BJ (cell line): ENCODE measurements around the gene ATOSB. TPM values are rescaled to one million over a fixed set of nuclear protein-coding genes. Genes with fewer than 3 reads are reported as not detected.

Source experiments
- CTCF ChIA-PET: fragments of 350-600 bp; formaldehyde crosslinking; extraction: SDS; loops from one replicate; lab custom pipeline; 2021; ENCODE audit warnings: antibody characterized with exemption, inconsistent platforms; lab: Yijun Ruan, JAX
- POLR2A ChIA-PET: fragments of 300-600 bp; sonication (Branson Sonifier 250); formaldehyde crosslinking; extraction: SDS; loops from one replicate; lab custom pipeline; 2021; ENCODE audit warnings: antibody characterized with exemption; lab: Charles Lee
- DNase-seq: peaks from one replicate; pipeline ENCODE4 v3.0.0-alpha.2; 2011; ENCODE audit warnings: low read depth
- H3K27me3 ChIP-seq: 2 replicates; pipeline ENCODE4 v1.6.0; 2011; ENCODE audit warnings: low read length; ENCODE audit not compliant: control insufficient read depth, insufficient read depth
- H3K36me3 ChIP-seq: 2 replicates; pipeline ENCODE4 v1.5.1; 2011; ENCODE audit warnings: low read length; ENCODE audit not compliant: control insufficient read depth, insufficient read depth
- H3K4me3 ChIP-seq: 2 replicates; pipeline ENCODE4 v1.5.1; 2011; ENCODE audit warnings: low read depth, mild to moderate bottlenecking, control low read depth, low read length
- polyA minus RNA-seq: library from RNA; depleted of rRNA, polyadenylated mRNA; stranded (reverse); fragments of >200 nt; gene quantifications from 2 replicates; pipeline ENCODE4 v1.2.3, GENCODE V29; 2011; rRNA and poly(A)+ RNA removed
- polyA plus RNA-seq: library from polyadenylated mRNA; depleted of rRNA; stranded (reverse); fragments of >200 nt; gene quantifications from 2 replicates; pipeline ENCODE4 v1.2.3, GENCODE V29; 2011; rRNA removed
- TF ChIP-seq, protein P1 (sequence below): IDR thresholded peaks from 2 replicates; pipeline ENCODE4 v1.5.1; 2011; ENCODE audit warnings: low read depth, mild to moderate bottlenecking, control low read depth, inconsistent platforms, low read length, moderate library complexity; ENCODE audit not compliant: insufficient read depth

Gene ATOSB, protein sequence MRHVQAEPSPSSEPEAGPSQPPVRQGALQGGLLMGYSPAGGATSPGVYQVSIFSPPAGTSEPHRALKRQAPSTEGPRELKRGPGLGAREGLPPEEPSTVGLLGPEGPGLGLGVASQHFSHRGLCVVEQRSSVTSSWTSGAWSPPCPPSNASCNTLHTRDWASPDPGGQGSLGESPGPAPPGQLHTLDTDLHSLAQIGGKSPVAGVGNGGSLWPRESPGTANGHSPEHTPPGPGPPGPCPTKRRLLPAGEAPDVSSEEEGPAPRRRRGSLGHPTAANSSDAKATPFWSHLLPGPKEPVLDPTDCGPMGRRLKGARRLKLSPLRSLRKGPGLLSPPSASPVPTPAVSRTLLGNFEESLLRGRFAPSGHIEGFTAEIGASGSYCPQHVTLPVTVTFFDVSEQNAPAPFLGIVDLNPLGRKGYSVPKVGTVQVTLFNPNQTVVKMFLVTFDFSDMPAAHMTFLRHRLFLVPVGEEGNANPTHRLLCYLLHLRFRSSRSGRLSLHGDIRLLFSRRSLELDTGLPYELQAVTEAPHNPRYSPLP
- 41.0 and 51.0 TPM in 2 replicates for polyA plus RNA-seq
- polyA minus RNA-seq, result 26.1 and 33.2 TPM in 2 replicates

DNA sequence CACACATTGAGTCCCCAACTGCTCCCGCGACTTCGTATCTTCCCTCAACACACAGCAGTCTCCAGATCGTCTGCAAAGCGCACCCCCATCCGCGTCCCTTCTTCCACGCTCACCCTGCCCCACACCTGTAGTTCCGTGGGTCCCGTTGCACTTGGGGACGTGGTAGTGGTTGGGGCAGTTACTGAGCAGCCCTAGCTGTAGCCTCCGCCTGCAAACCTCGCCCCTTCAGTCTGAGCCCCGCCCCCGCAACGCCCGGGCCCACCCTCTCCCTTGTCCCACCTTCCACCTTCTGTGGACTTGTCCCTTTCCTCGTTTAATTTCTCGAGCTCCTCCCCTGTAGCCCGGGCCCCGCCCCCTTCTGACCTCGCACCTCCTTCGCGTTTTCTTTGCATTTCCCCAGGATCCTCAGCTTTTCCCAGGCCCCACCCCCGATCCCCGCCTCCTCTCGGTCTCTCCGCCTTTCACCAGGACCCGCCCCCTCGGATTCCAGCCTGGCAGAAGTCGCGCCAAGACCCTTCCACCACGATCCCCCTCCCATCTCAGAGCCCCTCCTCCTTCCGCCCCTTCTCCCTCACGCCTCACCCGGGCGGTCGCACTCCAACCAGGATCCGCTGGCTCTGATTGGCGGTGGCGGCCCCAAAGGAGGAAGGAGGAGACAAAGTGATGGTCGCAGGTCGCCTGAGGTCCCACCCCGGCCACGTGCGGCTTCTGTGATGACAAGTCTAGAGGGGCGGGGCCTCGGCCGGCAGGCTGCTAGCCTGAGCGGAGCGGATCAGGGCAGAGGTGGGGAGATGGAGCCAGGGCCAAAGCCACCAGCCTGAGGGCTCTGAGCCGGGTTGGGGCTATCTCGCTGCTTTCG, at the start of gene ATOSB:
Gene ATOSB (minus strand): TSS at position 183 of the 859 bp plus-strand sequence. CDS start 7,588 bp downstream, outside the sequence.
- POLR2A ChIA-PET, result interaction anchor here (0.6 to 0.8 kb wide), 2 partner anchors 23 to 36 kb away, joined by 3 read pairs; partner anchors contain the start of gene FANCG
- CTCF ChIA-PET, result interaction anchor here (0.6 to 3.4 kb wide), 22 partner anchors 14 to 531 kb away, joined by 3 to 29 read pairs (median 4); no protein-coding TSS in a partner anchor
- Histone ChIP-seq H3K4me3 (peak within 1 kb of the TSS; percentile 62), H3K36me3 (no peaks in the 10 kb centered on the region), H3K27me3 (no peaks in the 10 kb centered on the region)
- TF ChIP-seq, protein P1, sequence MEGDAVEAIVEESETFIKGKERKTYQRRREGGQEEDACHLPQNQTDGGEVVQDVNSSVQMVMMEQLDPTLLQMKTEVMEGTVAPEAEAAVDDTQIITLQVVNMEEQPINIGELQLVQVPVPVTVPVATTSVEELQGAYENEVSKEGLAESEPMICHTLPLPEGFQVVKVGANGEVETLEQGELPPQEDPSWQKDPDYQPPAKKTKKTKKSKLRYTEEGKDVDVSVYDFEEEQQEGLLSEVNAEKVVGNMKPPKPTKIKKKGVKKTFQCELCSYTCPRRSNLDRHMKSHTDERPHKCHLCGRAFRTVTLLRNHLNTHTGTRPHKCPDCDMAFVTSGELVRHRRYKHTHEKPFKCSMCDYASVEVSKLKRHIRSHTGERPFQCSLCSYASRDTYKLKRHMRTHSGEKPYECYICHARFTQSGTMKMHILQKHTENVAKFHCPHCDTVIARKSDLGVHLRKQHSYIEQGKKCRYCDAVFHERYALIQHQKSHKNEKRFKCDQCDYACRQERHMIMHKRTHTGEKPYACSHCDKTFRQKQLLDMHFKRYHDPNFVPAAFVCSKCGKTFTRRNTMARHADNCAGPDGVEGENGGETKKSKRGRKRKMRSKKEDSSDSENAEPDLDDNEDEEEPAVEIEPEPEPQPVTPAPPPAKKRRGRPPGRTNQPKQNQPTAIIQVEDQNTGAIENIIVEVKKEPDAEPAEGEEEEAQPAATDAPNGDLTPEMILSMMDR, result no peak
- DNase-seq, result peak; percentile 83

DNA sequence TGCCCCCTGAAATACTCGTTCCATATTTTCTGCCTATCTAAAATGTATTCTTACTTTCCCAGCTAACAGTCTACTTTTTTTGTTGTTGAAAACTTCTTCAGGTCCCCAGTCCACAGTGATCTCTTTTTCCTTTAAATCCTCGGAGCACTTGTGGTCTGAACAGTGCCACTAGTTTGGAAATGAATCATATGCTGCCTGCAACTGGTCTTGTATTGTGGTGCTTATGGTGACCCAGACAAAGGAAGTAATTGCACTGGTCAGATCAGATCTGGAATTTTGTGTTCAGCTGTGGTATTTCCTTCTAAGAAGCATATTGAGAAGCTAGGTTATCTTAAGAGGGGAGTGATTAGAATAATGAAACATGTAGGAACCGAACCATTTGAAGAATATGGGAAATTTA, 49.0 kb upstream of the ATOSB start:
- ChIA-PET POLR2A (no interaction called here), CTCF (no interaction called here)
- Histone ChIP-seq H3K36me3 (no peaks in the 10 kb centered on the region), H3K4me3 (no peak overlapping the region), H3K27me3 (no peaks in the 10 kb centered on the region)
- DNase-seq, result no peak
- TF ChIP-seq, protein P1, result no peak

DNA sequence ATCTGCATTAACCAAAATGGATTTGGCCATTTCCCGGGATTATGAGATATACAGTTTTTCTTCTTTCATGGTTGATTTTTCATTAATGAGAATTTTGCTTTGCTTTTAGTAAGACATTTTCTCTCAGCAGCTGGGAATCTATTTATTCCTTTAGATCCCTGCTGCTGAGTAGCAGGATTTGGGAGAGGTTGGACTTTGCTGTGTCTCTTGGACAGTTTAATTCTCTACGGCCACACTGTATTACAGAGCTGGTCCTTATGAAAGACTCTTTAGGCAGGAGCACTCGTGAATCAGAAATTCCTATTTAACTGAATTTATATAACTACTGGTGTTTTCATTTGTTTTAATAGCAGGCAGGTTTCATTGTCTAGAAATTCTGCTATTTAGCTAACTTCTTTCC, 47.8 kb upstream of the ATOSB start:
- POLR2A ChIA-PET, result no interaction called here
- Histone ChIP-seq H3K27me3 (no peaks in the 10 kb centered on the region), H3K4me3 (no peak overlapping the region), H3K36me3 (no peaks in the 10 kb centered on the region)
- CTCF ChIA-PET, result interaction anchor here (0.6 to 1.1 kb wide), 3 partner anchors 46 to 216 kb away, joined by 3 to 5 read pairs (median 4); partner anchors contain the start of gene ATOSB
- TF ChIP-seq, protein P1, result no peak
- DNase-seq, result no peak

DNA sequence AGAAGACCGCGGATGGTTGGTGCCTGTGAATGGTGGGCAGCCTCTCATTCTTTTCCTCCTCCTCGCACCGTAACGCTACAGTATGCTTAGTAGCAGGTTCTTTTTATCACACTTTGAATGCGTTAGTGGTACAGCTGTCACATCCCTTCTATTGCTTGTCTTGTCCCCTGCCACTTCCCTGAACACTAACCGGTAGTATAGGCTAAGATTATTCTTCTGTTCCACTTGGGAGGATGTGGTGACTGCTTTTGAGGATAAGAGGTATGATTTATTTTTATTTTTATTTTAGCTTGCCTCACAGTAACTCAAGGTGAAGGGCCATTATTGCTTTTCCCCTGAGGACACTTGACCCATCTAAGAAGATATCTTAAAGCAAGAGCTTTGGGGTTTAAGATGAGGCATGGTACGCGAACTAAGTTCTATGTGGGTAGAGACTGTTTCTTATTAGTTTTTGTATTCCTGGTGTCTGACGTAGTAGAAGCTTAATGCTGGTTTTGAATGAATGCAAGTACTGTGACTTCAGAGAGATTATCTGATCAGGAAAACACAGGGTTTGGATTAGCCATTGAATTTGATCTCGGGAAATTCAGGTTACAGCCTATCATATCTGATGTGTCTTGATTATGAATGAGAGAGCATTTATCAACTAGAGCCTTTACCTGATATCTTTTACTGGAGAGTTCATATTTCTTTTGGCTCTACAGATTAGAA, 47.1 kb upstream of the ATOSB start:
- no peak for DNase-seq
- ChIA-PET CTCF (interaction anchor here (0.6 to 1.3 kb wide), 7 partner anchors 10 to 217 kb away, joined by 3 to 5 read pairs (median 4); partner anchors contain the start of gene ATOSB), POLR2A (no interaction called here)
- TF ChIP-seq, protein P1, result no peak
- no peaks in the 10 kb centered on the region for H3K27me3 ChIP-seq
- peak overlapping the region; percentile 85 for H3K4me3 ChIP-seq
- no peaks in the 10 kb centered on the region for H3K36me3 ChIP-seq
